Measurements from ENCODE around the gene SLC35B1. TPM values are rescaled to one million over a fixed set of nuclear protein-coding genes. Genes with fewer than 3 reads are reported as not detected.

SLC35B1 gene, protein sequence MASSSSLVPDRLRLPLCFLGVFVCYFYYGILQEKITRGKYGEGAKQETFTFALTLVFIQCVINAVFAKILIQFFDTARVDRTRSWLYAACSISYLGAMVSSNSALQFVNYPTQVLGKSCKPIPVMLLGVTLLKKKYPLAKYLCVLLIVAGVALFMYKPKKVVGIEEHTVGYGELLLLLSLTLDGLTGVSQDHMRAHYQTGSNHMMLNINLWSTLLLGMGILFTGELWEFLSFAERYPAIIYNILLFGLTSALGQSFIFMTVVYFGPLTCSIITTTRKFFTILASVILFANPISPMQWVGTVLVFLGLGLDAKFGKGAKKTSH
- 123 TPM for total RNA-seq

DNA sequence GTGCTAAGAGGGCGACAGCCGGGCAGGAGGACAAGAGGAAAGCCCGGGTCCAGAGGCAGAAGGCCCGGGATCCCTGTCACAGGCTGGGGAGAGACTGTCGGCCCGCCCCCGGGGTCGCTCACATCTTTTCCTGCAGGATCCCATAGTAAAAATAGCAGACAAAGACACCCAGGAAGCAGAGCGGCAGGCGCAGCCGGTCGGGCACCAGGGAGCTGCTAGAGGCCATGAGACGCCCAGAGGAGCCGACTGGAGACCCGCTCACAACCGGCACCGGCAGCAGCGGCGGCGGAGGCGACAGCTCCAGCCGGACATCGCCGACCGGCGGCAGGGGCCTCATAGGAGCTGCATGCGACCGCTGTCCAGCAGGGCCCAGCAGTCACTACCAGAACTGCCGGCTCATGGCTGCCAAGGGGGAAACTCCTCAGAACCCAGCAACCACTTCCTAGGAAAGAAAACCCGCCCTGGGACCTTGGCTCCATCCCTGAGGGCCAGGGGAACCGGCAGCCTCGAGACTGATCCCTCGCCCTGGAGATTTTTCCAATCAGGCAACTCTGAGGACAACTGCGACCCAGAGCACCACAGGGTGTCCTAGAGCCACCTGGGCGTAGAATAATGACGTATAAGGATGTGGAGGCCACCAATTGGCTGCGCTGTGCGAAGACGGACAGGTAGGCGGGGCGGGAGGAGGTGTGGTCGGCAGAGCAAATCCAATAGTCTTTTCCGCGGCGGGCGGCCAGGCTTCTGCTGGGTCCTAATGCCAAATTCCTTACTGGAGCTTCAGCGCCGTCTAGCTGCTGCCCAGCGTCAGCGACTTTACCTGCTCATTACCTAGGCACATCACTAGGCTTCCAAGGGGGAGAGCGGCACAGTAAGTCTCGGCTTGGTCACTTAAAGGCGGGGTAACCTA, at the start of gene SLC35B1:
Gene SLC35B1 (minus strand): TSS at position 357 of the 907 bp plus-strand sequence. CDS start 131 bp downstream, at position 226.
- no peaks in the 10 kb centered on the region for H3K27me3 ChIP-seq
- intact Hi-C loops (cut with DNase I) = loop anchor here (1.0 to 5.0 kb wide), 6 partner anchors 33 to 289 kb away; partner anchors contain the start of genes DLX3, FAM117A and KAT7
- peak; percentile 93 to 99 for DNase-seq (ENCODE audit: low spot score in 2 of 2)
- no peaks in the 10 kb centered on the region for H3K9me3 ChIP-seq
- TF ChIP-seq, protein P1, sequence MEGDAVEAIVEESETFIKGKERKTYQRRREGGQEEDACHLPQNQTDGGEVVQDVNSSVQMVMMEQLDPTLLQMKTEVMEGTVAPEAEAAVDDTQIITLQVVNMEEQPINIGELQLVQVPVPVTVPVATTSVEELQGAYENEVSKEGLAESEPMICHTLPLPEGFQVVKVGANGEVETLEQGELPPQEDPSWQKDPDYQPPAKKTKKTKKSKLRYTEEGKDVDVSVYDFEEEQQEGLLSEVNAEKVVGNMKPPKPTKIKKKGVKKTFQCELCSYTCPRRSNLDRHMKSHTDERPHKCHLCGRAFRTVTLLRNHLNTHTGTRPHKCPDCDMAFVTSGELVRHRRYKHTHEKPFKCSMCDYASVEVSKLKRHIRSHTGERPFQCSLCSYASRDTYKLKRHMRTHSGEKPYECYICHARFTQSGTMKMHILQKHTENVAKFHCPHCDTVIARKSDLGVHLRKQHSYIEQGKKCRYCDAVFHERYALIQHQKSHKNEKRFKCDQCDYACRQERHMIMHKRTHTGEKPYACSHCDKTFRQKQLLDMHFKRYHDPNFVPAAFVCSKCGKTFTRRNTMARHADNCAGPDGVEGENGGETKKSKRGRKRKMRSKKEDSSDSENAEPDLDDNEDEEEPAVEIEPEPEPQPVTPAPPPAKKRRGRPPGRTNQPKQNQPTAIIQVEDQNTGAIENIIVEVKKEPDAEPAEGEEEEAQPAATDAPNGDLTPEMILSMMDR (IDR thresholded peaks at IDR 0.05) = peak; percentile 76 to 87 (median 82)
- H3K27ac ChIP-seq = peak within 1 kb of the TSS; percentile 83 to 93
- H3K36me3 ChIP-seq = peaks cover 33 to 55% of the 10 kb centered on the region in 2 donors
- peak within 1 kb of the TSS; percentile 80 to 90 for H3K4me3 ChIP-seq
- peaks cover 6 to 17% of the 10 kb centered on the region in 2 donors for H3K4me1 ChIP-seq

DNA sequence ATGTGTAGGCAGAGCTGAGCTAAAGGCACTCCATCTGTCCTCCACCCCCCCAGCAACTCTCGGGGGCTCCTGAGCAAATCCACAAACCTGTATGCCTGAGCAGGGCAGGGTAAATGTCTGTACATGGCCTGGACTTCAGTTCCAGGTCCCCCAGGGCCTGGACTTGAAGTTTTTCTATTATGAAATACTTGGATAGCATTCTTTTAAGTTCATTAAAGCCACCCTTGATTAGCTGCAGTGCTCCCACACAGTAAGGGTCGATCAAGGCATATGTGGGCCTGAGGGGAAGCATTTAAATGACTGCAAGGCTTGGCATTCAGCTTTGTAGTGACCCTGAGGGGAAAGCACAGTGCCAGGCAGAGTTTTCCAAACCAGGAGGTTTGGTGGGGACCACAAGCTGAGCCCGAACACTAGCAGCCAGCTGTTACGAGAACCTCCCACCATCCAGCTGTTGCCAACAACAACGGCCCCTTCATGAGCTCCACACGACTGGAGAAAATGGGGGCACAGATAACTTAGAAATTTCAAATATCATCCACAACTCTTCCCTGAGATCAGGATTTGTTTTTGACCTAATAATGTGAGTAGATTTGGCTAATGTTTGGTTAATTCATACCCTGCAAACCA, 49.5 kb upstream of the SLC35B1 start:
- intact Hi-C loops (cut with DNase I) = no loop called here
- Histone ChIP-seq H3K9me3 (no peaks in the 10 kb centered on the region), H3K27ac (peak overlapping the region in 1 of 2 donors; percentile 5)

DNA sequence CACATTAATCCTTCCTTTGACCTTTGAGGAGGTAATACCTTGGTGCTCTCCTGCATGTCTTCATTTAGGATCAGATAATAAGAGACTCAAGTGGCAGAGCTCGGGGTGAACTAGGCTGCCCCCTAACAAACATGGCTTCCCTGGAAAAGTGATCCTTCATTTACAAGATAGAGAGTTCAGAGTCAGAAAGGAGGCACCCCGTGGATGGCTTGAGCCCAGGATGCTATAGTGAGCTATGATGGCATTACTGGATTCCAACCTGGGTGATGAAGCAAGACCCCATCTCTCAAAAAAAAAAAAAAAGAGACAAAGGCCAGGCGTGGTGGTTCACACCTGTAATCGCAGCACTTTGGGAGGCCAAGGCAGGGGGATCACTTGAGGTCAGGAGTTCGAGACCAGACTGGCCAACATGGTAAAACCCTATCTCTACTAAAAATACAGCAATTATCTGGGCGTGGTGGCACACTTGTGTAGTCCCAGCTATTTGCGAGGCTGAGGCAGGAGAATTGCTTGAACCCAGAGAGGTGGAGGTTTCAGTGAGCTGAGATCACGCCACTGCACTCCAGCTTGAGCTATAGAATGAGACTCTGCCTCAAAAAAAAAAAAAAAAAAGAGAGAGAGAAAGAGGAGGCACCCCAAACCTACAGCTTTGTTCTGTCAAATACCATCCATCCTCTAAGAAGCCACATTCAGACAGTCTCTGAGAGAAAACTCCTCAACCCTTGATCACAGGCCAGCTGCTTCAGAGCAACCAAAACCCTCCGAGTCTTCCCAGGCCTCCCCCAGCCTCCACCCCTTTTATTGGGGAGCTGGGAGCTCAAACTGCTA, 48.8 kb upstream of the SLC35B1 start:
- Histone ChIP-seq H3K27ac (no peak overlapping the region), H3K4me3 (no peak overlapping the region), H3K4me1 (no peaks in the 10 kb centered on the region), H3K9me3 (no peaks in the 10 kb centered on the region), H3K36me3 (no peaks in the 10 kb centered on the region), H3K27me3 (no peaks in the 10 kb centered on the region)
- no peak for DNase-seq (ENCODE audit: low spot score in 2 of 2)
- intact Hi-C loops (cut with DNase I) = no loop called here
- TF ChIP-seq, protein P1 (IDR thresholded peaks at IDR 0.05) = no peak

More for the DNA sequence above, 49.5 kb upstream of the SLC35B1 start:
- no peak overlapping the region for H3K4me3 ChIP-seq
- no peak for DNase-seq (ENCODE audit: low spot score in 2 of 2)
- no peaks in the 10 kb centered on the region for H3K27me3 ChIP-seq
- H3K4me1 ChIP-seq = no peaks in the 10 kb centered on the region
- no peaks in the 10 kb centered on the region for H3K36me3 ChIP-seq
- TF ChIP-seq, protein P1 (IDR thresholded peaks at IDR 0.05) = no peak

DNA sequence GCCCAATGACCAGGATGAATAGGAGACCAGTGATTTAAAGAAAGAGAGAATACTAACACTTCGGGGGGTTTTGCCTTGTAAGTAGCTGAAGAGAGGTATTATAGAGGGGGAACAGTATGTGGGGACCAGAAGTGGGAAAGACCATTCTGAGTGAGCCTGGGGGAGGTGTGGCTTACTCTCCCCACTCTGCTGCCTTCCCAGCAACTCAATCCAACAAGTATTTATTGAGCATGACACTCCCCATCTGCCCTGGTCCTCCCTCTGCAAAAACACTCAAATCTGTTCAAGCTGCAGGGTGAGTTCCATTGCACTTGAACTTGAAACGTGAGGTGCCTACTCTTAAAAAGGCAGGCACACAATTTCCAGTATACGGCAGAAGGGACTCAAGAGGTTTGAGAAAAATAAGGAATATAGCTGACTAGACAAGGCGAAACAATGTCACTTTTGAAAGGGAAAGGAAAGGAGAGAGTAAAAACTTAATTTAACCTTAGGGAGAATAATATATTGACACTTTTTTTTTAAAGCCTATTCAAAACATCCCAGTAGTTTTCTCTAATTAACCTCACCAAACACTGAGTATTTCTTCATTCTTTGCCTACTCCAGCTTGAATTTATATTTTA, 48.0 kb upstream of the SLC35B1 start:
- Histone ChIP-seq H3K27me3 (no peaks in the 10 kb centered on the region), H3K36me3 (no peaks in the 10 kb centered on the region), H3K4me3 (no peak overlapping the region), H3K9me3 (no peaks in the 10 kb centered on the region), H3K4me1 (no peaks in the 10 kb centered on the region), H3K27ac (no peak overlapping the region)
- TF ChIP-seq, protein P1 (IDR thresholded peaks at IDR 0.05) = no peak
- intact Hi-C loops (cut with DNase I) = no loop called here
- no peak for DNase-seq (ENCODE audit: low spot score in 2 of 2)

All from ascending aorta (tissue), 2 donors.